K562 (cell line): ENCODE results near the gene ZMYND15. TPM values are rescaled to one million over a fixed set of nuclear protein-coding genes. Genes with fewer than 3 reads are reported as not detected.

Source experiments
- ATAC-seq: fragments of 200-7000 bp; cut with Tn5 transposase; 3 replicates; pipeline ENCODE4 v1.9.1; 2020; ENCODE audit warnings: moderate library complexity
- BruUV-seq: library from RNA; stranded (reverse); fragments of 400-500 nt; replicated peaks from 2 replicates; lab custom pipeline; 2021; lab: Mats Ljungman, UMichigan
- CTCF ChIA-PET: fragments of 300-600 bp; formaldehyde crosslinking; extraction: SDS; loops from one replicate; lab custom pipeline; 2021; ENCODE audit warnings: low intra/inter-chr PET ratio; lab: Yijun Ruan, JAX
- POLR2A ChIA-PET: fragments of 300-600, 350-650 bp; sonication (Branson Sonifier 250); formaldehyde crosslinking; extraction: SDS; loops from one replicate; lab custom pipeline; 2021; ENCODE audit warnings: antibody characterized with exemption, inconsistent platforms; lab: Yijun Ruan, JAX
- DNase-seq, 4 experiments: peaks; one replicate each; pipeline versions ENCODE4 v3.0.0 to v3.0.0-alpha.2; 2011 to 2018; ENCODE audit warnings: low spot score in 3 of 4, mixed read lengths in 3 of 4; ENCODE audit errors: extremely low read depth in 1 of 4
- FAIRE-seq: peaks from 2 replicates; lab custom pipeline; 2011; peaks lifted over from hg19 to GRCh38; lab: Jason Lieb, UNC
- H2AFZ ChIP-seq: 2 replicates; pipeline ENCODE4 v1.6.0; 2011; ENCODE audit warnings: low read depth, low read length, control low read depth, inconsistent platforms
- H3K27ac ChIP-seq: fragments of 200-600 bp; 3 replicates; pipeline ENCODE4 v1.8.0; 2011; ENCODE audit warnings: low read depth, mild to moderate bottlenecking, control low read depth, inconsistent platforms, low read length, moderate library complexity, mixed read lengths; ENCODE audit errors: extremely low read depth
- H3K27me3 ChIP-seq, 2 experiments: fragments of 300-600 bp in 1 of 2; 2 replicates in 1 of 2; 3 replicates in 1 of 2; pipeline versions ENCODE4 v1.6.0 to v1.8.0; 2011; ENCODE audit warnings: inconsistent platforms in 2 of 2, low read length in 2 of 2, mild to moderate bottlenecking in 1 of 2, mixed read lengths in 1 of 2, moderate library complexity in 1 of 2; ENCODE audit not compliant: control insufficient read depth in 2 of 2, insufficient read depth in 2 of 2
- H3K36me3 ChIP-seq: fragments of 300-600 bp; 3 replicates; pipeline ENCODE4 v1.8.0; 2011; ENCODE audit warnings: mild to moderate bottlenecking, low read length, inconsistent platforms; ENCODE audit not compliant: control insufficient read depth, insufficient read depth
- H3K4me1 ChIP-seq, 2 experiments: fragments of 200-600 bp in 1 of 2; replicated peaks in 1 of 2; 2 replicates in 1 of 2; 3 replicates in 1 of 2; pipeline versions ENCODE4 v1.5.1 to v1.8.0; 2011; ENCODE audit warnings: inconsistent platforms in 2 of 2, low read length in 2 of 2, mild to moderate bottlenecking in 1 of 2, mixed read lengths in 1 of 2, moderate library complexity in 1 of 2; ENCODE audit not compliant: control insufficient read depth in 2 of 2, insufficient read depth in 2 of 2
- H3K4me2 ChIP-seq: 2 replicates; pipeline ENCODE4 v1.6.1; 2011; ENCODE audit warnings: low read length, control low read depth, inconsistent platforms, mixed read lengths; ENCODE audit not compliant: insufficient read depth
- H3K4me3 ChIP-seq: fragments of 200-600 bp; sonication (generic), shearing (Covaris generic); 2 replicates; pipeline ENCODE4 v1.5.1; 2016; ENCODE audit warnings: control low read depth, inconsistent platforms
- H3K79me2 ChIP-seq: fragments of 200-600 bp; 3 replicates; pipeline ENCODE4 v1.8.0; 2011; ENCODE audit warnings: low read length, inconsistent platforms; ENCODE audit not compliant: control insufficient read depth, insufficient read depth
- H3K9ac ChIP-seq, 2 experiments: 2 replicates each; pipeline versions ENCODE4 v1.6.0 to v1.6.1; 2011; ENCODE audit warnings: low read depth in 2 of 2, low read length in 2 of 2, control low read depth in 1 of 2, inconsistent platforms in 1 of 2, mild to moderate bottlenecking in 1 of 2, mixed read lengths in 1 of 2; ENCODE audit not compliant: insufficient read depth in 1 of 2
- H3K9me1 ChIP-seq: one replicate; pipeline ENCODE4 v1.6.0; 2011; ENCODE audit warnings: inconsistent platforms, mild to moderate bottlenecking, low read length, moderate library complexity; ENCODE audit not compliant: control insufficient read depth, insufficient read depth
- H3K9me3 ChIP-seq: replicated peaks from 2 replicates; pipeline ENCODE4 v1.5.1; 2011; ENCODE audit warnings: low read depth, low read length, inconsistent platforms; ENCODE audit not compliant: control insufficient read depth, insufficient read depth
- H4K20me1 ChIP-seq: replicated peaks from 2 replicates; pipeline ENCODE4 v1.6.1; 2011; ENCODE audit warnings: low read length, inconsistent platforms, mixed read lengths; ENCODE audit not compliant: control insufficient read depth, insufficient read depth
- ATF7 ChIP-seq: fragments of 450-650 bp; IDR thresholded peaks from 2 replicates; pipeline ENCODE4 v1.7.1; 2014; ENCODE audit warnings: mild to moderate bottlenecking, moderate library complexity
- BRD9 ChIP-seq: fragments of 450-650 bp; IDR thresholded peaks from 2 replicates; pipeline ENCODE4 v1.6.1; 2018; ENCODE audit warnings: low read depth; ENCODE audit not compliant: partially characterized antibody
- CHD1 ChIP-seq: fragments of 200-600 bp; sonication (generic); IDR thresholded peaks from one replicate; pipeline ENCODE4 v1.6.1; 2012; ENCODE audit warnings: mild to moderate bottlenecking, moderate library complexity, low read length, inconsistent platforms
- CLOCK ChIP-seq: fragments of 250-450 bp; sonication (Bioruptor Pico); IDR thresholded peaks from 2 replicates; pipeline ENCODE4 v1.4.0; 2020; ENCODE audit warnings: mild to moderate bottlenecking, moderate library complexity, borderline replicate concordance
- GTF2F1 ChIP-seq: IDR thresholded peaks from 2 replicates; pipeline ENCODE4 v1.6.1; 2011; ENCODE audit warnings: low read depth, low read length, improper control_type of control experiment
- MLLT1 ChIP-seq, 2 experiments: fragments of 450-650 bp; IDR thresholded peaks; 2 replicates each; pipeline ENCODE4 v1.6.1; 2016
- PRMT5 ChIP-seq: sonication (generic); formaldehyde crosslinking; IDR thresholded peaks from 2 replicates; pipeline ENCODE4 v1.5.0; 2020; ENCODE audit warnings: missing genetic modification reagents
- RBFOX2 ChIP-seq: fragments of 200-400 bp; formaldehyde crosslinking; IDR thresholded peaks from 2 replicates; pipeline ENCODE4 v1.6.1; 2017; ENCODE audit warnings: low read depth, mild to moderate bottlenecking, low read length, moderate library complexity
- ZNF253 ChIP-seq: fragments of 250-450 bp; sonication (Bioruptor Pico); conservative IDR thresholded peaks from 2 replicates; pipeline ENCODE4 v1.6.1; 2021; ENCODE audit warnings: mild to moderate bottlenecking
- ZNF561 ChIP-seq: fragments of 450-650 bp; formaldehyde crosslinking; conservative IDR thresholded peaks from 2 replicates; pipeline ENCODE4 v1.4.0; 2020; ENCODE audit warnings: mild to moderate bottlenecking, moderate library complexity
- WGBS: fragments of 100-300 bp; shearing (Covaris generic); methylation state at CpG from one replicate; pipeline ENCODE4 v1.1.6; 2016; ENCODE audit warnings: low coverage, mixed read lengths; ENCODE audit not compliant: insufficient coverage; ENCODE audit errors: missing lambda C conversion rate; 5-methylcytosine and 5-hydroxymethylcytosine counted together
- in situ Hi-C: fragments of 300-500 bp; cut with MboI; formaldehyde crosslinking; loops from 4 replicates; pipeline ENCODE4 v1.15.0; 2018; ENCODE audit warnings: inconsistent platforms, mixed read lengths
- intact Hi-C: fragments of 100-400 bp; cut with micrococcal nuclease; formaldehyde crosslinking; loops from 2 replicates; pipeline ENCODE4 v1.14.2; 2022
- polyA plus RNA-seq, 8 experiments: library from polyadenylated mRNA; depleted of rRNA in 4 of 8; stranded (reverse) in 5 of 8; unstranded in 3 of 8; fragments of >200 nt; fragmentation: Nextera tagmentation in 2 of 8; fragmentation: Illumina TruSeq in 1 of 8; extraction: Ambion mirVana in 2 of 8; extraction: Trizol in 1 of 8; gene quantifications; 2 replicates each; pipeline versions ENCODE4 v1.2.1 to v1.2.3, GENCODE V29; 2011 to 2014; ENCODE audit warnings: inconsistent platforms in 1 of 8, missing spikeins in 1 of 8
- total RNA-seq, 7 experiments: library from RNA; depleted of rRNA in 6 of 7; stranded (reverse); fragments of >200 nt in 6 of 7; fragmentation: Illumina TruSeq in 2 of 7; extraction: Trizol in 2 of 7; gene quantifications; 2 replicates each; pipeline versions ENCODE4 v1.2.1 to v1.2.3, GENCODE V29; 2011 to 2021; ENCODE audit warnings: low replicate concordance in 1 of 7
- TF ChIP-seq, protein P1 (sequence below): fragments of 450-650 bp; formaldehyde crosslinking; conservative IDR thresholded peaks from 2 replicates; pipeline ENCODE4 v1.4.0; 2022; ENCODE audit warnings: mild to moderate bottlenecking, missing genetic modification characterization

The ZMYND15 gene
- total and polyA plus RNA-seq, 9 of the 15 experiments (the other 6 are each of a cell fraction or from before 2014, with no cell fraction given): 0.09 TPM; not detected in 8

DNA sequence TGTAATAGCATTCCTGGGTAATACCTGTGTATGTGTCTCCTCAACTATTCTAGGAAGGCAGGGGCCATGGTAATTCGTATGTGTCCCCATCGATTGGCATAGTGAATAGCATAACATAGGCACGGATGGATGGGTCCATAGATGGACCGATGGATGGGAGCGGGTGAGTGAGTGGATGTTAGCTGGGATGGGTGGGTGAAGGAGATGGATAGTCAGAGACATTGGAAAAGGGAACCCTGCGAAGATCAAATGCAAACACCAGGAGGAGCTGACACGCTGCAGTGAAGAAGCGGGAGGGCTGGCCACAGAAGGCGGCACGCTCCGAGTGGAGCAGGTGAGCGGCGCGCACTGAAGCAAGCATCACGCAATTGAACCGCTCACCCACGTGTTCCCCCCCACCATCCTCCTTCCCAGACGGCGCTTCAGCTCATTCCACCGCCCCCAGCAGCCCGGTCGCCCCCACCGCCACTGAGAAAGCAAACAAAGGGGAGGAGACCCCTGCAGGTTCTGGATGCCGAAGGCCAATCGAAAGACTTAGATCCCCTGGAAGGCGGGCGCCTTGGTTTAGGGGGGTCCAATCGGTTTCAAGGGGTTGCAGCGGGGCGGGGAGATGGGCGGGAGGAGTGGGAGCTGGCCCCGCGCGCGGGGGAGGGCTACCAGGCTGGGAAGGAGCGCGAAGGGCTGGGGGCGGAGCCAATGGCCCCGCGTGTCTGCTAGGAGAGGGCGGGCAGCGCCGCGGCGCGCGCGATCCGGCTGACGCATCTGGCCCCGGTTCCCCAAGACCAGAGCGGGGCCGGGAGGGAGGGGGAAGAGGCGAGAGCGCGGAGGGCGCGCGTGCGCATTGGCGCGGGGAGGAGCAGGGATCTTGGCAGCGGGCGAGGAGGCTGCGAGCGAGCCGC is 29.6 kb upstream of the ZMYND15 start, which contains the start of gene ARRB2 (continued):
- TF ChIP-seq CLOCK (CRISPR knock-in tag): no peak

- ChIA-PET CTCF (interaction anchor here (1.3 to 1.8 kb wide), 4 partner anchors 20 to 178 kb away, joined by 7 to 13 read pairs (median 11); partner anchors contain the start of genes GLTPD2 and MED11), POLR2A (interaction anchor here (0.6 to 1.2 kb wide), 2 partner anchors 79 to 363 kb away, joined by 3 to 4 read pairs; no protein-coding TSS in a partner anchor)
- Histone ChIP-seq H3K4me3 (peak overlapping the region; percentile 56), H3K4me1 (peaks cover 3 to 21% of the 10 kb centered on the region in 2 experiments; a peak in 4 of 5 replicates), H3K27me3 (no peaks in the 10 kb centered on the region), H4K20me1 (0 out of 2 replicates have a peak, but pooled peaks cover 4% of the 10 kb centered on the region), H3K9me3 (no peaks in the 10 kb centered on the region), H3K9me1 (no peaks in the 10 kb centered on the region), H2AFZ (peak overlapping the region; percentile 72), H3K4me2 (peak overlapping the region; percentile 57), H3K36me3 (no peaks in the 10 kb centered on the region), H3K79me2 (no peaks in the 10 kb centered on the region), H3K27ac (peak overlapping the region; percentile 50; the same call in 1 of the 3 replicates), H3K9ac (peak overlapping the region; percentile 51 to 89; a peak in 3 of 4 replicates)
- in situ Hi-C loops (loop anchor here (5.0 kb wide), 1 partner anchor 171 kb away; no protein-coding TSS in a partner anchor), intact Hi-C loops (loop anchor here (1.0 to 2.0 kb wide), 3 partner anchors 20 to 178 kb away; partner anchors contain the start of gene MED11)
- ATAC-seq: no peak
- no peak for FAIRE-seq
- peak in 1 of 4 experiments; percentile 26 for DNase-seq
- BruUV-seq: TSS peak; percentile 19
- WGBS: 18% methylated on average over 19 of the region's 57 CpGs
- TF ChIP-seq RBFOX2 (peak; percentile 5), ZNF253 (CRISPR knock-in tag) (no peak), ZNF561 (CRISPR knock-in tag) (no peak), MLLT1 (IDR thresholded peaks at IDR 0.05) (no peak), CHD1 (no peak), GTF2F1 (no peak), ATF7 (no peak), BRD9 (no peak), PRMT5 (CRISPR knock-in tag) (no peak)
- TF ChIP-seq, protein P1, sequence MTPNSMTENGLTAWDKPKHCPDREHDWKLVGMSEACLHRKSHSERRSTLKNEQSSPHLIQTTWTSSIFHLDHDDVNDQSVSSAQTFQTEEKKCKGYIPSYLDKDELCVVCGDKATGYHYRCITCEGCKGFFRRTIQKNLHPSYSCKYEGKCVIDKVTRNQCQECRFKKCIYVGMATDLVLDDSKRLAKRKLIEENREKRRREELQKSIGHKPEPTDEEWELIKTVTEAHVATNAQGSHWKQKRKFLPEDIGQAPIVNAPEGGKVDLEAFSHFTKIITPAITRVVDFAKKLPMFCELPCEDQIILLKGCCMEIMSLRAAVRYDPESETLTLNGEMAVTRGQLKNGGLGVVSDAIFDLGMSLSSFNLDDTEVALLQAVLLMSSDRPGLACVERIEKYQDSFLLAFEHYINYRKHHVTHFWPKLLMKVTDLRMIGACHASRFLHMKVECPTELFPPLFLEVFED (CRISPR knock-in tag): no peak
These were observed 28.7 kb upstream of the ZMYND15 start for GRCh38 chr17:4710693-4711634.
